Measurements from ENCODE around the gene MED6.

GRCh38 chr14:70601162-70601561, 707 bp upstream of the MED6 start:
- TF ChIP-seq CTCF (IDR thresholded peaks at IDR 0.05), result no peak
- TF ChIP-seq EP300 (IDR thresholded peaks at IDR 0.05), result no peak

All from sigmoid colon (tissue), 4 donors.